Smooth muscle cell (in vitro differentiated cells): Measurements from ENCODE around the gene LYRM9. TPM values are rescaled to one million over a fixed set of nuclear protein-coding genes. Genes with fewer than 3 reads are reported as not detected.

ENCODE experiments used
- DNase-seq: peaks from one replicate; lab custom pipeline; 2025; ENCODE audit not compliant: unreplicated experiment; lab: John Stamatoyannopoulos, UW
- H2AFZ ChIP-seq: fragments of 200-600 bp; sonication (generic); 2 replicates; pipeline ENCODE4 v1.6.0; 2016; ENCODE audit warnings: antibody characterized with exemption, low read depth, mild to moderate bottlenecking
- H3F3A ChIP-seq: fragments of 200-600 bp; sonication (generic); 2 replicates; pipeline ENCODE4 v1.6.0; 2017; ENCODE audit warnings: antibody characterized with exemption, low read depth
- H3K27ac ChIP-seq: fragments of 200-600 bp; sonication (generic); 2 replicates; pipeline ENCODE4 v1.5.1; 2016; ENCODE audit warnings: low read depth, mild to moderate bottlenecking
- H3K27me3 ChIP-seq: fragments of 200-600 bp; sonication (generic); 2 replicates; pipeline ENCODE4 v1.6.1; 2016; ENCODE audit warnings: low read depth, mild to moderate bottlenecking
- H3K36me3 ChIP-seq: fragments of 200-600 bp; sonication (generic); 2 replicates; pipeline ENCODE4 v1.5.1; 2016; ENCODE audit warnings: low read depth
- H3K4me1 ChIP-seq: fragments of 200-600 bp; sonication (generic); 2 replicates; pipeline ENCODE4 v1.5.1; 2016; ENCODE audit warnings: low read depth
- H3K4me2 ChIP-seq: fragments of 200-600 bp; sonication (generic); 2 replicates; pipeline ENCODE4 v1.6.0; 2016; ENCODE audit warnings: mild to moderate bottlenecking
- H3K4me3 ChIP-seq: fragments of 200-600 bp; sonication (generic); 2 replicates; pipeline ENCODE4 v1.5.1; 2016; ENCODE audit warnings: mild to moderate bottlenecking
- H3K79me2 ChIP-seq: fragments of 200-600 bp; sonication (generic); 2 replicates; pipeline ENCODE4 v1.6.0; 2016; ENCODE audit warnings: low read depth, mild to moderate bottlenecking
- H3K9ac ChIP-seq: fragments of 200-600 bp; sonication (generic); 2 replicates; pipeline ENCODE4 v1.6.0; 2016; ENCODE audit warnings: low read depth
- H3K9me3 ChIP-seq: fragments of 200-600 bp; sonication (generic); replicated peaks from 2 replicates; pipeline ENCODE4 v1.5.1; 2016; ENCODE audit warnings: low read depth
- H4K20me1 ChIP-seq: fragments of 200-600 bp; sonication (generic); 2 replicates; pipeline ENCODE4 v1.6.0; 2016; ENCODE audit warnings: low read depth
- CTCF ChIP-seq: fragments of 200-600 bp; sonication (generic); IDR thresholded peaks from 2 replicates; pipeline ENCODE4 v1.5.1; 2017; ENCODE audit warnings: borderline replicate concordance, mild to moderate bottlenecking, antibody characterized with exemption; ENCODE audit not compliant: insufficient read depth, poor library complexity, severe bottlenecking
- WGBS: methylation state at CpG from one replicate; pipeline ENCODE4 v1.1.7; 2016; ENCODE audit warnings: low lambda C conversion rate; 5-methylcytosine and 5-hydroxymethylcytosine counted together
- polyA plus RNA-seq: library from polyadenylated mRNA; unstranded; fragments of >200 nt; fragmentation: Nextera tagmentation; extraction: Ambion mirVana; gene quantifications from 2 replicates; pipeline ENCODE4 v1.2.1, GENCODE V29; 2016
- total RNA-seq: library from RNA; depleted of rRNA; stranded (reverse); fragments of >200 nt; gene quantifications from 2 replicates; pipeline ENCODE4 v1.2.3, GENCODE V29; 2014

Gene LYRM9
- total and polyA plus RNA-seq, 2 experiments from 2014 or later: 10.6 to 11.4 TPM

DNA sequence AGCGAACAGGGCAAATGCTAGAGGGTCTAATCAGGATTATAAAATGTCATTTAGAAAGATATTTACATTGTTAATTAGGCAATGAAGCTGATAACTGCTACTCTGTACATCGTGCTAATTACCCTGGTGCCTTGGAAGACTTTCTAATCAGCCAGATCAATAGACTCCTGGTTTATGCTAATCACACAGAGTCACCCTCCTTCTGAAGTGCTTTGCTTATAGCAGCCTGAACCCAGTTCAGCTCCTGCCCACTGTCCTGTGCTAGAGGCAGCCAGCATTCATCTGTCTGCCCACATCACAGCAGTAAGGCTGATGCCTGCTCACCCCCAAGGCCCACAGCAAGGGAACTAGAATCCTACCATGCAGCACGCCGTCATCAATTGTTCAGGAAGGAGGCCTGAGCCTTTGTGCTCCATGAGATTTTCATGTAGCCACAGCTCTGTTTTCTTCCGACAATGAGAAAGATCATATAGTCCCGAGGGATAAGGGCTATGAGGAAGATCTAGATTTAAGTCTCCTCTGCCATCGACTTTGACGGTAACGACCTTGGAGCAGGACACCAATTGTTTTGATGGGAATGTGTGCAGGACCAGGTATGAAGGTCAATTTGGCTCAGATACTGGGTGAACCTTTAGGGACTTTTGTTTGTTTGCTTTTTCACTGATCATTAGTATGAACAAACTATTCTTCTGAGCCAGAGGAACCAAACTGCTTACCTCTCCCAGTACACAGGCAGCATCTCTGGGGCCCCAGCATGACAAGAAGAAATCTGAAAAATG, 12.5 kb upstream of the LYRM9 start:
- no peak overlapping the region for H3K4me3 ChIP-seq
- DNase-seq: no peak
- peaks cover 14% of the 10 kb centered on the region for H3K4me1 ChIP-seq
- H3K36me3 ChIP-seq: no peaks in the 10 kb centered on the region
- WGBS: 59% methylated on average over 9 of the region's 9 CpGs
- H3K9me3 ChIP-seq: no peaks in the 10 kb centered on the region
- H3K9ac ChIP-seq: no peak overlapping the region
- peak overlapping the region; percentile 25 for H3K27ac ChIP-seq
- H3K27me3 ChIP-seq: no peaks in the 10 kb centered on the region
- H3F3A ChIP-seq: no peaks in the 10 kb centered on the region
- no peaks in the 10 kb centered on the region for H4K20me1 ChIP-seq
- TF ChIP-seq CTCF: no peak
- H3K79me2 ChIP-seq: no peaks in the 10 kb centered on the region
- H2AFZ ChIP-seq: peak overlapping the region; percentile 16
- H3K4me2 ChIP-seq: no peak overlapping the region

GRCh38 chr17:27904534-27905446, 11.6 kb upstream of the LYRM9 start:
- Histone ChIP-seq H3K79me2 (no peaks in the 10 kb centered on the region), H3K9ac (no peak overlapping the region), H3K36me3 (no peaks in the 10 kb centered on the region), H3K4me2 (peak overlapping the region; percentile 25), H3K9me3 (no peaks in the 10 kb centered on the region), H3K27me3 (no peaks in the 10 kb centered on the region), H3K27ac (peak overlapping the region; percentile 25), H3K4me1 (peaks cover 14% of the 10 kb centered on the region), H4K20me1 (no peaks in the 10 kb centered on the region), H3F3A (no peaks in the 10 kb centered on the region), H2AFZ (no peak overlapping the region), H3K4me3 (no peak overlapping the region)
- 66% methylated on average over 5 of the region's 5 CpGs for WGBS
- TF ChIP-seq CTCF: no peak
- DNase-seq: no peak

GRCh38 chr17:27904114-27904513, 10.9 kb upstream of the LYRM9 start:
- H3K27ac ChIP-seq: no peak overlapping the region
- no peaks in the 10 kb centered on the region for H4K20me1 ChIP-seq
- no peaks in the 10 kb centered on the region for H3K27me3 ChIP-seq
- H2AFZ ChIP-seq: no peak overlapping the region
- H3K4me1 ChIP-seq: peaks cover 14% of the 10 kb centered on the region
- no peak for DNase-seq
- H3F3A ChIP-seq: no peaks in the 10 kb centered on the region
- no peaks in the 10 kb centered on the region for H3K36me3 ChIP-seq
- no peak for TF ChIP-seq CTCF
- H3K4me2 ChIP-seq: no peak overlapping the region
- H3K9ac ChIP-seq: no peak overlapping the region
- no peaks in the 10 kb centered on the region for H3K9me3 ChIP-seq
- H3K79me2 ChIP-seq: no peaks in the 10 kb centered on the region
- H3K4me3 ChIP-seq: no peak overlapping the region
- WGBS: 84% methylated on average over 1 of the region's 1 CpG
